ENCODE data around the gene EPHB1.

- no peak for TF ChIP-seq CTCF (conservative IDR thresholded peaks at IDR 0.05)
- no peak for TF ChIP-seq ZFX (IDR thresholded peaks at IDR 0.05)
Measured at GRCh38 chr3:135258916-135259315, 463.9 kb downstream of the EPHB1 start.

Measured in C4-2B (cell line).